SH-SY5Y (cell line): ENCODE data around the gene AFF3.

ENCODE experiments used
- GATA2 ChIP-seq: IDR thresholded peaks from 2 replicates; pipeline ENCODE4 v1.6.1; 2011; ENCODE audit warnings: mild to moderate bottlenecking, low read depth, low read length
- GATA3 ChIP-seq: IDR thresholded peaks from 2 replicates; pipeline ENCODE4 v1.6.1; 2011; ENCODE audit warnings: low read depth, mild to moderate bottlenecking, low read length, moderate library complexity

- TF ChIP-seq GATA3 (no peak), GATA2 (no peak)
These were observed 461.4 kb downstream of the AFF3 start for GRCh38 chr2:99680946-99681345.
